Measurements from ENCODE around the gene MLLT6. TPM values are rescaled to one million over a fixed set of nuclear protein-coding genes. Genes with fewer than 3 reads are reported as not detected.
A peak's percentile ranks its signal among the peaks of the same experiment; 100 is the strongest.

The MLLT6 gene
- total and polyA plus RNA-seq, 2 of the 13 experiments (the other 11 are each of a cell fraction or from before 2014, with no cell fraction given) = 50.7 to 69.5 TPM

DNA sequence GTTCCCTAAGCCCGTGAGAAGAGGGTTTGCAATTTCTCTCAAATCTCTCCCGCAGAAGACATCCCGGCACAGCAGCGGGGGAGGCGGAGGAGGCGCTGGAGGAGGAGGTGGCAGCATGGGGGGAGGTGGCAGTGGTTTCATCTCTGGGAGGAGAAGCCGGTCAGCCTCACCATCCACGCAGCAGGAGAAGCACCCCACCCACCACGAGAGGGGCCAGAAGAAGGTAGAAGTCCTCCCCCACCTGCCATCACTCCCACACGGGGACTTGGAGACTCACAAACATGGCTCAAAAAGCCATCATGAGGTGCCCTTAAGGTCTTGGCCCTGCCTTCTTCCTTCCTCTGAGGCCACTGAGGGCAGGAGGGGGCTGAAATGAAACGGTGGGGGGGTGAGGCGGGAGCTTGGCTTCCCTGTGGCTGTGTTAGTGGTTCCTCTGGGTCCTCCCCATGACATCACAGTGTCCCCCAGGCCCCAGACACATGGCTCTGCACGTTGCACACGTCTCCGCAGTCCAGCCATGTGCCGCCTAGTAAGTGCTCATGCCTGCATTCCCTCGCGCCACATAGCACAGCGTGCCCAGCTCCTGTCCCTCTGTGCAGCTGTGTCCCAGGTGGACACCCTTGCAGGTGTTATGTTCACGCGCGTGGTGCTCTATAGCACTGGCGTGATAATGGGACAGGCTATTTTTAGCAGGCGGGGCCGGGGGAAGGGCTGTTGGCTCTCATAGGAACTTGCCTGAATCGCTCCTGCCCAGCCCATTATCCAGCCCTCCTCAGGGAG is 6.9 kb downstream of the MLLT6 start:
- peaks cover 40% of the 10 kb centered on the region for H3K4me1 ChIP-seq (ENCODE audit: insufficient read depth, low read length)
- H3K79me2 ChIP-seq (ENCODE audit: insufficient read depth, low read length) = peaks cover 14% of the 10 kb centered on the region
- TF ChIP-seq MXI1 (IDR thresholded peaks at IDR 0.05; ENCODE audit: borderline replicate concordance, low read depth, low read length) (no peak), POLR2G (IDR thresholded peaks at IDR 0.05; ENCODE audit: low read depth, low read length) (0 out of 2 replicates have a peak, but pooled peaks have one; percentile 31), AGO2 (optimal IDR thresholded peaks at IDR 0.05; ENCODE audit: low read depth, low read length) (peak; percentile 80), RAD51 (IDR thresholded peaks at IDR 0.05; ENCODE audit: borderline replicate concordance) (no peak), HNRNPLL (IDR thresholded peaks at IDR 0.05; ENCODE audit: low read depth, low read length, poor library complexity, severe bottlenecking) (peak; percentile 9), ZNF124 (CRISPR knock-in tag; IDR thresholded peaks at IDR 0.05) (no peak), RBM22 (optimal IDR thresholded peaks at IDR 0.05; ENCODE audit: low read length) (peak; percentile 43), ZNF160 (CRISPR knock-in tag; IDR thresholded peaks at IDR 0.05) (no peak), NR3C1 (CRISPR knock-in tag; IDR thresholded peaks at IDR 0.05) (no peak), ZNF577 (CRISPR knock-in tag; IDR thresholded peaks at IDR 0.05; ENCODE audit: borderline replicate concordance, low read depth) (no peak), SSRP1 (CRISPR knock-in tag; IDR thresholded peaks at IDR 0.05) (0 out of 2 replicates have a peak, but pooled peaks have one; percentile 24), GATAD2A (CRISPR knock-in tag; IDR thresholded peaks at IDR 0.05) (no peak), RBFOX2 (IDR thresholded peaks at IDR 0.05; ENCODE audit: low read depth, low read length) (peak; percentile 62)
- TF ChIP-seq, protein P1, sequence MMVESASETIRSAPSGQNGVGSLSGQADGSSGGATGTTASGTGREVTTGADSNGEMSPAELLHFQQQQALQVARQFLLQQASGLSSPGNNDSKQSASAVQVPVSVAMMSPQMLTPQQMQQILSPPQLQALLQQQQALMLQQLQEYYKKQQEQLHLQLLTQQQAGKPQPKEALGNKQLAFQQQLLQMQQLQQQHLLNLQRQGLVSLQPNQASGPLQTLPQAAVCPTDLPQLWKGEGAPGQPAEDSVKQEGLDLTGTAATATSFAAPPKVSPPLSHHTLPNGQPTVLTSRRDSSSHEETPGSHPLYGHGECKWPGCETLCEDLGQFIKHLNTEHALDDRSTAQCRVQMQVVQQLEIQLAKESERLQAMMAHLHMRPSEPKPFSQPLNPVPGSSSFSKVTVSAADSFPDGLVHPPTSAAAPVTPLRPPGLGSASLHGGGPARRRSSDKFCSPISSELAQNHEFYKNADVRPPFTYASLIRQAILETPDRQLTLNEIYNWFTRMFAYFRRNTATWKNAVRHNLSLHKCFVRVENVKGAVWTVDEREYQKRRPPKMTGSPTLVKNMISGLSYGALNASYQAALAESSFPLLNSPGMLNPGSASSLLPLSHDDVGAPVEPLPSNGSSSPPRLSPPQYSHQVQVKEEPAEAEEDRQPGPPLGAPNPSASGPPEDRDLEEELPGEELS (CRISPR knock-in tag; IDR thresholded peaks at IDR 0.05) = no peak
- TF ChIP-seq, protein P2, sequence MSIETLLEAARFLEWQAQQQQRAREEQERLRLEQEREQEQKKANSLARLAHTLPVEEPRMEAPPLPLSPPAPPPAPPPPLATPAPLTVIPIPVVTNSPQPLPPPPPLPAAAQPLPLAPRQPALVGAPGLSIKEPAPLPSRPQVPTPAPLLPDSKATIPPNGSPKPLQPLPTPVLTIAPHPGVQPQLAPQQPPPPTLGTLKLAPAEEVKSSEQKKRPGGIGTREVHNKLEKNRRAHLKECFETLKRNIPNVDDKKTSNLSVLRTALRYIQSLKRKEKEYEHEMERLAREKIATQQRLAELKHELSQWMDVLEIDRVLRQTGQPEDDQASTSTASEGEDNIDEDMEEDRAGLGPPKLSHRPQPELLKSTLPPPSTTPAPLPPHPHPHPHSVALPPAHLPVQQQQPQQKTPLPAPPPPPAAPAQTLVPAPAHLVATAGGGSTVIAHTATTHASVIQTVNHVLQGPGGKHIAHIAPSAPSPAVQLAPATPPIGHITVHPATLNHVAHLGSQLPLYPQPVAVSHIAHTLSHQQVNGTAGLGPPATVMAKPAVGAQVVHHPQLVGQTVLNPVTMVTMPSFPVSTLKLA (IDR thresholded peaks at IDR 0.05) = peak; percentile 84
- DNase-seq (ENCODE audit: low spot score) = no peak
- in situ Hi-C loops (cut with HindIII; ENCODE audit: extremely low pct_ligation_motif_present, low pct_unique_long_range_greater_than_20kb) (no loop called here), intact Hi-C loops (cut with micrococcal nuclease; ENCODE audit: unreplicated experiment) (no loop called here)
- H3K27ac ChIP-seq (ENCODE audit: extremely low read length, insufficient read depth, low read length) = no peak overlapping the region
- H3K36me3 ChIP-seq (replicated peaks in 1 of 2; ENCODE audit: control insufficient read depth in 1 of 2, insufficient read depth in 2 of 2, low read length in 2 of 2) = peaks cover 50 to 95% of the 10 kb centered on the region in 2 experiments
- H3K9ac ChIP-seq (ENCODE audit: insufficient read depth, low read depth, low read length) = no peak overlapping the region
- 96% methylated on average over 22 of the region's 26 CpGs for WGBS (ENCODE audit: low lambda C conversion rate)
- no TSS peak for BruUV-seq (replicated peaks)
- no peak overlapping the region for H3K4me3 ChIP-seq (replicated peaks in 1 of 3; ENCODE audit: insufficient read depth in 1 of 3, low read depth in 2 of 3, low read length in 3 of 3)
- H2AFZ ChIP-seq (ENCODE audit: low read length) = no peak overlapping the region
- H3K4me2 ChIP-seq (ENCODE audit: low read depth, low read length) = no peak overlapping the region
- peaks cover 4% of the 10 kb centered on the region for H4K20me1 ChIP-seq (ENCODE audit: insufficient read depth, low read length)
- no peak for ATAC-seq
- POLR2A ChIA-PET = interaction anchor here (1.0 to 2.8 kb wide), 3 partner anchors 19 to 35 kb away, joined by 3 to 11 read pairs (median 3); no protein-coding TSS in a partner anchor
- CTCF ChIA-PET (ENCODE audit: low intra/inter-chr PET ratio, low total read pairs) = no interaction called here
- H3K9me3 ChIP-seq (ENCODE audit: low read length) = no peaks in the 10 kb centered on the region
- FAIRE-seq = no peak
- H3K27me3 ChIP-seq (ENCODE audit: control insufficient read depth in 1 of 2, insufficient read depth in 2 of 2, low read length in 2 of 2) = no peaks in the 10 kb centered on the region

Data from HepG2 (cell line).